ENCODE data around the gene TCF7L2.

TCF7L2 gene

DNA sequence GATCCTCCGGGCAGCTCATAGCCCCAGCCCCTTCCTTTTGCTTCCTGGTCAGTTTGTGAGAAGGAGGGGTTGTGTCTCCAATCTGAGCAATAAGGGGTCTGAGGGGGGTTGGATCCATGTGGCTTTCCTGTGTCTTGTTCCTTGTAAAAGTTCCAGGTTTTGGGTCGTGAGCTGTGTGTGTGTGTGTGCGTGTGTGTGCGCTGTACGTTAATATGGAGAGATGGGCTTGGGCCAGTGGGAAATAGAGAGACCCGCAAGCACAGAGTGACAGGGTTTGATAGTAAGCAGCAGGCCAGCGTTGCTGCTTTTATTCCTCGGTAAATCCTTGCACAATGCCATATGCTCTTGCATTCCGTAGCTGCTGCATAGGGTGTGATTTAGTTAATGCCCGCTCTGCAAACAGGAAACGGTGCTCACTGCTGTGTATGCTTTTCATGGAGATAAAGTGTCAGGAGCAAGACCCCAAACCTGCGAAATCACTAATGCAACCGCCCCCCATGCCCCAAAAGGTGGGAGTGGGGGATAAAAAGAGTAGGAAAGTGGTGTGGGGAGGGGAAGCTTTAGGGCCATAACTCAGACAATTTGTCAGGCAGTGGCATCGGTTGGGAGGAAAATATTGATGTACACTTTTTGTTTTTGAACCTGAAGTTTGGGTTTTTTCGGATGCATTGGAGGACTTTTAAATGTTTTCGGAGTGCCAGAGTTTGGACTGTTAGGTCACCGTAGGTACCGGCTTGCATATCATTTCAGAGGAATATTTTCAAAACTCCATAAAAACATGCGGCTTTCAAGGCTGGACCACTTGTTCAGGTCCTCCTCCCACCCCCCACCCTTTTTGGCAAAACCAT, 108.7 kb downstream of the TCF7L2 start:
- TF ChIP-seq, protein P1, sequence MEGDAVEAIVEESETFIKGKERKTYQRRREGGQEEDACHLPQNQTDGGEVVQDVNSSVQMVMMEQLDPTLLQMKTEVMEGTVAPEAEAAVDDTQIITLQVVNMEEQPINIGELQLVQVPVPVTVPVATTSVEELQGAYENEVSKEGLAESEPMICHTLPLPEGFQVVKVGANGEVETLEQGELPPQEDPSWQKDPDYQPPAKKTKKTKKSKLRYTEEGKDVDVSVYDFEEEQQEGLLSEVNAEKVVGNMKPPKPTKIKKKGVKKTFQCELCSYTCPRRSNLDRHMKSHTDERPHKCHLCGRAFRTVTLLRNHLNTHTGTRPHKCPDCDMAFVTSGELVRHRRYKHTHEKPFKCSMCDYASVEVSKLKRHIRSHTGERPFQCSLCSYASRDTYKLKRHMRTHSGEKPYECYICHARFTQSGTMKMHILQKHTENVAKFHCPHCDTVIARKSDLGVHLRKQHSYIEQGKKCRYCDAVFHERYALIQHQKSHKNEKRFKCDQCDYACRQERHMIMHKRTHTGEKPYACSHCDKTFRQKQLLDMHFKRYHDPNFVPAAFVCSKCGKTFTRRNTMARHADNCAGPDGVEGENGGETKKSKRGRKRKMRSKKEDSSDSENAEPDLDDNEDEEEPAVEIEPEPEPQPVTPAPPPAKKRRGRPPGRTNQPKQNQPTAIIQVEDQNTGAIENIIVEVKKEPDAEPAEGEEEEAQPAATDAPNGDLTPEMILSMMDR (IDR thresholded peaks at IDR 0.05; ENCODE audit: insufficient read depth, missing control alignments) = no peak
- no peak for FAIRE-seq

DNA sequence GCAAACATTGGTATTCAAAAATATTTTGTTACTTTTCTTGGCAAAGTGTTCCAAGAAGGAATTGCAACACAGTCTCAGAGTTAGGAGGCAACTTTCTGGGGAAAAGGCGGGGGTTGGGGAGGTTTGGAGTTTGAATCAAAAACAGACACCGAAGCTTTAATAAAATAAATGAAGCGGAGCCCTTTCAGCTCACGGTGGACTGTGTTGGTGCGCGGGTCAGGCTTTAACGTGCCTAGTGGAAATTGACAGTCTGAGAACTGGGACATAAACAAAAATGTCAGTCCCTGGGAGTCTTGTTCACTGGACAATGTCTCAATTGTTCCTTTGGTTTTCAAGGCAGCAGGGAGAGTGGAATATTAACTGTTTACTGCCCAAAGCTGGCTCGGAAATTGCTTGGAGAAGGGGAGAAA, 109.3 kb downstream of the TCF7L2 start:
- no peak for DNase-seq (ENCODE audit: insufficient read length, low spot score)
- TF ChIP-seq, protein P1 (IDR thresholded peaks at IDR 0.05; ENCODE audit: insufficient read depth, missing control alignments) = no peak
- FAIRE-seq = no peak

More for the DNA sequence above, 108.7 kb downstream of the TCF7L2 start:
- peak; percentile 23 for DNase-seq (ENCODE audit: insufficient read length, low spot score)

GRCh38 chr10:113060201-113061053, 110.4 kb downstream of the TCF7L2 start:
- no peak for FAIRE-seq
- TF ChIP-seq, protein P1 (IDR thresholded peaks at IDR 0.05; ENCODE audit: insufficient read depth, missing control alignments) = no peak
- DNase-seq (ENCODE audit: insufficient read length, low spot score) = no peak

DNA sequence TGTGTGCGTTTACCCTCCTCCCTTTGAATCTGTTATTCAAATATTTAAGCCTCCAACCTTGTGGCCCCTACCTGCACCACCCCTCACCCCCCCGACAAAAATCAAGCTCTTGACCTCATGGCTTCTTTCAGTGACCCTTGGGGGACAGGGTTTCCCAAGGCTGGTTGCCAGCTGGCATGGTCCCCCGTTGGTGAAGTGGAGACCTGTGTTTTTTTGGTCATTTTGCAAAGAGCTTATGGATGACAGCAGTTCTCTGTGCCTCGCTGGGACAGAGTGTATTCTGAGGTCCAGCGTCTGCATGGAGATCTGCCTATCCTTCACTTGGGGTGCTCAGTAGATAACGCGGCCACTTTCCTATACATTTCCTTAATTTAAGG, 111.0 kb downstream of the TCF7L2 start:
- DNase-seq (ENCODE audit: insufficient read length, low spot score) (no peak), FAIRE-seq (no peak)
- TF ChIP-seq, protein P1 (IDR thresholded peaks at IDR 0.05; ENCODE audit: insufficient read depth, missing control alignments) = no peak

DNA sequence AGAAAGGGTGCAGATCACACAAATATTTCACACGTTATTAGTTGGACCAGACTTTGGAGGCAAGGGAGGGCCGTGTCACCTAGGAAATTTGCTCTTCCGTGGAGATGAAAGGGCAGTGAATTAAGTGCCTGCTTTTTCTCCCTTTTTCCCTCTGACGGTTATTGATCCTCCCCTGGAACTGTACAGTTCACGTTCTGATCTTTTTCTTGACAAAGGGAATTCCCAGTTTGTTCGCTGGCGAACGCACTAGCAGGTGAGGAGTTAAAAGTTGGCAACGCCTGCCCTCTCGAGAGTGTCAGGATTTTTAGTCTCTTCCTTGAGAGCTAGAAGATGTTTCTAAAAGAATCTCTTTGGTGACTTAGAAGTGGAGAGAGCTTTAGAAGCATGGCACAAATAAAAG, 111.5 kb downstream of the TCF7L2 start:
- FAIRE-seq (no peak), DNase-seq (ENCODE audit: insufficient read length, low spot score) (no peak)
- TF ChIP-seq, protein P1 (IDR thresholded peaks at IDR 0.05; ENCODE audit: insufficient read depth, missing control alignments) = no peak

DNA sequence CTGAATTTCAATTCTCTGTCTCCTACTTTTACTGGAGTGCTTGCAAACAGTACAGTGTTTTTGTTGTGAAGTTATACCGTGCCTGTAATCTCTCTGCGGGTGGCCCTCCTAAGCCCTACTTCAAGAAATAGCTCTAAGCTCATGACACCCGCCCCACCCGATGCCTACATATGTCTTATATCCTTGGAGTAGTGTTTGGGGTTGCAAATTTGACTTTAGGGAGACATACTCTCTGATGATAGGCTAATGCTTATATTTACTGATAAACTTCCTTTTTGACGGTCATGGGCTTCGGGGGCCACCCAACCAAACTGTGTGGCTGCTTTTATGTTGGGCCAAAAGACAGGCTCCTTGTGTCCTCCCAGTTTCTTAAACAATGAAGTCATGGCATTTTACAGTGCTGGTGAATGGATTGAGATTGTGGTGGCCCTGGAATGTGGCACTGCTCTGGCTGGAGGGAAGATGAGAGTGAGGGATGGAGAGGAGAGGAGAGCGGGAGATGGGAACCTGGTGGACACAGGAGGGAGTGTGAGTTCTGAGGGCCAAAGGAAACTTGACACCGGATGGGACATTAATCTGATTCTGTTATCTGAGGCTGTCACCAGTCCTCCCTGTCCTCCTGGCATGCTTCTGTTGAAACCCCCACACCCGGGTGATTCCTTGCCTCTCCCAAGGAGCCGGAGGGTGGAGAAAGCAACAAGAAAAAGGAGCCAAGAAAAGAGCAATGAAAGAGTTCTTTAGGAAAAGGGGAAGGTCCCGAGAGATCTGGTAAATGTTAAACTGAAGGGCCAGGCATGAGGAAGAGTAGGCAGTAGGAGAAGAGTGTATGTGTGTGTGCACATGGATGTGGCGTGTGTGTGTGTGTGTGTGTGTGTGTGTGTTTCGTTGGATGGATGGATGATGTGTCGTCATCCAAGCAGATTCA, 113.3 kb downstream of the TCF7L2 start:
- TF ChIP-seq, protein P1 (IDR thresholded peaks at IDR 0.05; ENCODE audit: insufficient read depth, missing control alignments) = no peak
- FAIRE-seq (no peak), DNase-seq (ENCODE audit: insufficient read length, low spot score) (no peak)
